GM08714 (cell line): ENCODE results near the gene UQCRH.

Experiments used
- H3K4me3 ChIP-seq: fragments of 200-500 bp; sonication (Bioruptor generic); 2 replicates; pipeline ENCODE4 v1.5.1; 2014; ENCODE audit warnings: mild to moderate bottlenecking, low read length, inconsistent platforms
- ZNF274 ChIP-seq: IDR thresholded peaks from 2 replicates; pipeline ENCODE4 v1.6.1; 2012; ENCODE audit warnings: mild to moderate bottlenecking, low read depth, low read length

UQCRH gene

DNA sequence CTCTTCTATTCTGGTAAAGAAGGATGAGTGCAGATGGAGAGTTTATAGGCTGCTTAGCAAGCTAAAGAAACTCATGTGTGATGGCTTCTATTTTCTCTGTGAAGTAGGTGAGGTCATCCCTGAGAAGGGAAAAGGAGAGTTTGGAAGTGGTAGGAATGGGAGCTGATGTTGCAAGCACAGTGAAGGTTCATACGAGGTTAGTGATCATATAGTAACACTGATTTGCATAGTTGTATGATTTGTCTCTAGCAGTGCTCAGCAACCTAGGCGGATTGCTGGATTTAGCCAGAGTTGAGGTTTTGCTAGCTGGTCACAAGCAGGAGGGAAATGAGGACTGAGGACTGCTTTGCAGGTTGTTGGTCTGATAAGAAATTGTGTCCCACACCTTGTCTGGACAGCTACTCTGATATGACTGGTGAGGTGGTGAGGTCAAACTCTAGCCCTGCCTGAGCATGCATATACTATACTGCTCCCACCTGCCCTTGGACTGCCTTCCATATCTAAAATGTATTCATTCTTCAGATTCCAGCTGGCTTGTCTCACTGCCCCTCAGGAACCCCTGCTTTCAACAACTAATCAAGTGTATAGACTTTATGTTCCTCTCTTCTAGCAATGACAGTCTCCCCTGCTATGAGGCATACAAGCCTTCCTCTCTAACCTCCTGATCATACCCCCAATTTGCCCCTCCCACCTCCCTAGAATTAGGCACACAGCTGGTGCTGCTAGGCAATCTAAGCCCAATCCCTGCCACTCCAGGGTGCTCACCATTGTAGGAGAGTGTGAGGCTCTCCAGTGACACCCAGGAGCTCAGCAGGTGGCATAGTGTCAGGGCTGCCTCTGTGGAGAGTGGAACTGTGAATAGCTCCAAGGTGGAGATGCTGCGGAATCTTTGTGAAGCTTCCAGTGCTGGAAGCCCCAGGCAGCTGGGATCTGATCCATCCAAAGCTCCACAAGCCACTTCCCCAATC is 18.6 kb upstream of the UQCRH start:
- TF ChIP-seq ZNF274 = no peak
- no peak overlapping the region for H3K4me3 ChIP-seq

DNA sequence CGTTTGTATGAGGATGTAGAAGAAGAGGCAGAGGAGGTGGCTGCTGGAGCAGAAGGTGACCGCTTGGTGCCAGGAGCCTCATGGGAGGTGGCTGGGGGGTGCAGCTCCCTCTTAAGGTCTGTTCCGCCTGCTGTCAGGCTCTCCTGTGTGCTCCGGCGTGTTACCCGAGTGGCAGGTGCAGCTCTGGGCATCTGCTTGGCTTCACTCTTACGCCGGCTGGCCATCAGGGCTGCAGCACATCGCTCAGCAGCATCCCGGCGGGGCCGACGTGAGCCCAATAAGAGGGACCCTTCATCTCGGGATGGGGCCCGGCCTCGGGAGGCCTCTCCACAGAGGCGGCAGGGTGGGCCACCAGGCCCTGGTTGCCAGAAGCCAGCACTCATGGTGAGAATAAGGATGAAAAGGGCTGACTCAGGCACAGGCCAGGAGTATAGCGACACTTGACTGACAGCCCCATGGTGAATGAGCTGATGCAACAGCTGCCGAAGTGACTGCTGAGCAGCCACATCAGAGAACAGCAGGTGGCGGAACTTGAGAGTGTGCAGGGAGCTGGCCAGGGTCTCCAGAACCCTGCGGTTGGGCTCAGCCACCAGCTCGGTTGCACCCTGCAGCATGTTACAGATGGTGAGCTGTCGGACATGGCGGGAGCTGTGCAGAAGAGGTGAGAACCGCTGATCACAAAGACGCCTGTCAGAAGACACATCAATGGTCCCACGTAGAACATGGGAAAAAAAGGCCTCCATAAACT is 17.6 kb upstream of the UQCRH start:
- no peak for TF ChIP-seq ZNF274

DNA sequence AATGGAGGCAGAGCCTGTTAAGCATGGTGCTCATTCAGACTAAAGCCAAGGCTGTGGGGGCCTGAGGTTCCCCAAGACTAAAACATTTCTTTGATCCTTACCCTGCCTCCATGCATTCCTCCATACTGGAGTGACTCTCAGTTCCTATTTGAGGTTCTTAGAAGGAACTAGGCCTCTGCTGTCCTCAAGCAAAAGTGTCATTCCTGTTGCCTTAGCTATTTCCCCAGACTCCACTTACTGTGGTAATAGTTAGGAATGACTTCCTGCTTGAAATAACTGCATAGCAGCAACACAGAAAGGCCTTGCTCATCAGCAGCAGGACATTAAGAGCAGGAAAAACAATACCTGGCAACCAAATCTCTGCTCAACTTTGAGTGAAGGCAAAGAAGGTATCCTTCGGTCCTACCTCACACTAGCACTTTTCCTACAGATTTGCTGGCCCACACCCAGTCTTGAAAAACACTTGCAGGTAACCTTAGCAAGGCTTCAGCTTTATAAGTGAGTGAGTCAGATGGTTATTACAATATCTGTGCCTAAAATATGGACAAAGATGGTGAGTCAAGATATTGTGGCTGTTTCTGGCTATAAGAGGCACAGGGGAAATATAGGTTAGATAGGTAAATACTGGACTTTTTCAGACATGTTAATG is 14.9 kb upstream of the UQCRH start:
- TF ChIP-seq ZNF274 = no peak
- no peak overlapping the region for H3K4me3 ChIP-seq

More for the DNA sequence above, 17.6 kb upstream of the UQCRH start:
- H3K4me3 ChIP-seq = no peak overlapping the region

DNA sequence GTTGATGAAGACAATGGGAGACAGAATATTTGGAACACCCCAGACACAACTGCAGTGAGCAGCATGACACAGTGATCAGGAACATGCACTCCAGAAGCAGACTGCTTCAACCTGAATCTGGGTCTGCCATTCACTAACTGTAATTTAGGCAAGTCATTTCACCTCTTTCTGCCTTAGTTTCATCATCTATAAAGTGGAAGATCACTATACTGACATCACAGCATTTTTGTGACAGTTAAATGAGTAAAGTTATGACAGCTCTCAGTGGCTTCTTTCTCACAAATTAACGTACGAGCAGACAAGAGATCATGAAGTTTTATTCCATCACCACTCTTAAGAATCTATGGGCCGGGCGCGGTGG is 14.4 kb upstream of the UQCRH start:
- H3K4me3 ChIP-seq = no peak overlapping the region
- TF ChIP-seq ZNF274 = no peak

DNA sequence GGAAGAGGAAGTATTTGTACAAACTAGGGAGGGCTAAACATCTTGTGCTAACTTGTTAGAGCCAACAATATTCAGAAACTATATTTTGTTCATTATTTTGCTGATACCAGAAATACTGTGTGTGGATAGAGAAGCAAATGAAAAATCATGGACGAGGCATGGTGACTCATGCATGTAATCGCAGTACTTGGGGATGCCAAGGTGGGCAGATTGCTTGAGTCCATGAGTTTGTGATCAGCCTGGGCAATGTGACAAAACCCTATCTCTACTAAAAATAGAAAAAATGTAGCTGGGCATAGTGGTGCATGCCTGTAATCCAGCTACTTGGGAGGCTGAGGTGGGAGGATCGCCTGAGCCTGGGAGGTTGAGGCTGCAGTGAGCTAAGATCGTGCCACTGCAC is 13.5 kb upstream of the UQCRH start:
- TF ChIP-seq ZNF274 = no peak

DNA sequence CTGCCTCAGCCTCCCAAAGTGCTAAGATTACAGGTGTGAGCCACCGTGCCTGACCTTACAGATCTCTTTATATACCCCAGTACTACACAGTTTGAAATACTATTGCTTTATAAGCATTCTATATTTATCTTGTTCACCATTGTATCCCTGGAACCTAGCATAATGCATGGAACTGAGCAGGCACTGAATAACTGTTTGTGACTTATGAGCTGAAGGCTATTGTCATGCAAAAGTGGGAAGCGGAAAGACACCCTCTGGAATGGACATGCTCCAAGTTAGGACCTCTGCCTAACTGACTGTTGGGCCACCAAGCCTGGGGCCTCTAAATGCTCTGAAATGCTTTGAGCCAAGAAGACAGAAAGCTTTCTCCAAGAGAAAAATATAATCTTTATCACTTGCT is 8.2 kb upstream of the UQCRH start:
- H3K4me3 ChIP-seq = no peak overlapping the region
- TF ChIP-seq ZNF274 = no peak

More for the DNA sequence above, 13.5 kb upstream of the UQCRH start:
- no peak overlapping the region for H3K4me3 ChIP-seq

DNA sequence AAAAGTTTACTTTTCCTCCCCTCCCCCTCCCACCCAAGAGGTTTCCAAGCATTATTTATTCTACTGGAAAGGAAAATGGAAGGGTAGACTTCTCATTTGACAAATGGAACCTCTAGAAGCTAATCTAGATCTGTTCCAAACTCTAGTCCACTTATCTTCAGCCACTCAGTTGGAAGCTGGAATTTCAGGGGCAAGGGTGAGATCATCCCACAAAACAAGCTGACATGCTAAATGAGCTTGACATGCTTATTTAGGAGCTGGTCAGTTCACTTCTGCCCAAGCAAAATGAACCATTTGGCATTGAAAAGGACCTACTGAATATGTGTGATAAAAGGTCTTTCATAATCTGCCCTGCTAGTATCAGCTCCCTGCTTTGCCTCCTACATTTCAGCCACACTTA is 5.1 kb upstream of the UQCRH start:
- H3K4me3 ChIP-seq = no peak overlapping the region
- TF ChIP-seq ZNF274 = no peak

DNA sequence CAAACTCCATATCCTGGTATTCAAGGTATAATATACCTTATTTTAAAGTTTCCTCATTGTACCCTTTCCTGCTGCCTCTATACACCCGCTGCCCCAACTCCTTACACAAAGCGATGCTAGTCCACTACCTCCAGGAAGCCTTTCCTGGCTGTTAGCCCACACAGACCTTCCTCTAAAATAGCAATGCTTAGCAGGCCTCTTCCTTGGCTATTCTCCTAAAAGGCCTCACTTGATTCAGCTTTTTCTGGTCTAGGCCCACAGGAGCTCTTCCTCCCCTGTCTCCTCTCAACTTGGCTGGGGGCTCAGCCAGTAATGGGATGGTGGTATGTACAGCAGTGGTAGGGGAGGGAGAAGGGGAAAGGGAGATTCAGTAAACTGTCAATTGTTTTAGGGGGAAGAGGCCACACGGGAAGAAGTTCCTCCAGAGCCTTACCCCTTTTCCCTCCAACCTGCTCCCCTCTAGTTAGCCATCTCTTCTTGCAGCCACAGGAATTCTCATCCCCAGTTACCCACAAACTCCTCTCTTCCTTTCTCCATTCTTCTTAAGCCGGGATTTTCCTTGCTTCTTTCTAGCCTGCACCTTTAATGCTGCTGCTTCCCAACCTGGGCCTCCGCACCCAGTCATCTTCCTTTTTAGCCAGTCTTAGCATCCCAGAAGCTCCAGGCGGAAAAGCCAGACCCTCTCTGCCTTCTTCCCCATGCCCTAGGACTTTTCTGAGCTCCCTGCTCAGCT is 2.7 kb upstream of the UQCRH start:
- no peak for TF ChIP-seq ZNF274
- H3K4me3 ChIP-seq = peak overlapping the region; percentile 79

DNA sequence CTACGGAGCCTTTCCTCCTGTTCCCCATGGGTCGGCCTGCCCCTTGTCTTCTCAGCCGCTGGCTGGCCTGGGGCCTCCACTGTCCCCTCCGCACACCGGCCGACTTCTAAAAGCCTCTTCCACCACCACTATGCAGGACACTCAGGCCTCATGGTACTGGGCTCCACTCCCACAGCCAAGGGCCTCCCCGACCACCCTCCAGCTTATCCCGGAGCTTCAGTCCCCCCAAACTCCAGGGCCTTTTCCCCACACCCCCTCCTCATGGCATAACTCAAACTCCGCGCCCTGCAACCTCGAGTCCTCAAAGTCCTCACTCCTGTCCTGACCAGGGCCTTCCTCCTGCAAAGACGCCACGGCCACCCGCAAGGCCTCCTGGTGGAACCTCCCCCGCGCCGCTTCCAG is 2.1 kb upstream of the UQCRH start:
- H3K4me3 ChIP-seq = peak overlapping the region; percentile 79
- no peak for TF ChIP-seq ZNF274

DNA sequence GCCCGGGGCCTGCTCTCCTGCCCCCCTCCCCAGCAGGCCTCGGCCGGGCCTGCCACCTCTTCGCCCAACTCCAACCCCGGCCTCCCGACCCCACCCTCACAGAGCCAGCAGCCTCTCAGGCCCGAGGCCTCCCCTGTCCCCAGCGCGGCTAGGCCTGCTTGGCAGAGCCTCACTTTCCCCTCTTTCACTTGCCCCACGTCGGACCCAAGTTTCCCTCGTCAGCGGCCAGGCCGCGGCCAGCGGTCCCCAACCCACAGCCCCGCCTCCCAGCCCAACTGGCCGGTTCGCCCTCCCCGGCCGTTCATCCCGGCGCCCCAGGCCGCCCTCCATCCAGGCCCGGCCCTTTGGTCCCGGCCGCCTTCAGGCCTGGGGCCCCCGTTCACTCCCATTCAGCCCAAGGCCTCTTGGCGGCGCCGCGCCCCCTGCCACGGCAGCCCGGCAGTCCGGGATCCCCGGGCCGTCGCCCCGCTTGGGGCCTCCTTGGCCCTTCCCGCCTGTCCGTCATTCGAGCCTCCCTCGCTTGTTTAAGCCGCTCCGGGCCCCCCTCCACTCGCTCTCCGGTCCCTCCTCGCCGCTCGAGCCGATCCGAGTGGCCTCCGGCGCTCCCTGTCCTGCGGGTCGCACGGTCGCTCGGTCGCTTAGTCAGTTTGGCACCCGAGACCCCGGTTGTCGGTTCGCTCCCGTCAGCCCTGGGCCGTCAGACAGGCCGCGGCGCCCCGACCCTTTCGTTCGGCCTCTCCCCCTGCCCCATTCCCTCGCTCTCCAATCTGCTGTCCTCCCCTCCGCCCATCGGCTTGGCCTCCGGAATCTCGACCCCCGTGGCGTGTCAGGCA is 1.5 kb upstream of the UQCRH start:
- H3K4me3 ChIP-seq = peak overlapping the region; percentile 79
- TF ChIP-seq ZNF274 = no peak

DNA sequence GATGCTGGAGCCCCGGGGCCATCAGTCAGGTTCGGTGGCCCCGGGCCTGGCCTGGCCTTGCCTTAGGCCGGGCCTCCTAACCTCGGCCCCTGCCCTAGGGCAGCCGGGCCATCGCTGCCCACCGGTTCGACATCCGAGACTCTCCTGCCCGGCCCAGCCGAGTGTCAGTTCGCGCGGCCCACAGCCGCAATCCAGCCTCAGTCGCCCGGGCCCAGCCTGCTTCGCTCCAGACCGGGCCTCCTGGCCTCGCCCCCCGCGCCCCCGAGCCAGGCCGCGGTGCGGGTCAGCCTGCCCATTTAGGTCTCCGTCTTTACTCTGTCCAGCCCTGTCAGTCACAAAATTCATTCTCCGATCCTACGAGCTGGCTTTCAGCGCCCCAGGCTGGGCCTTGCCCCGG is 859 bp upstream of the UQCRH start:
- H3K4me3 ChIP-seq = peak overlapping the region; percentile 79
- no peak for TF ChIP-seq ZNF274

DNA sequence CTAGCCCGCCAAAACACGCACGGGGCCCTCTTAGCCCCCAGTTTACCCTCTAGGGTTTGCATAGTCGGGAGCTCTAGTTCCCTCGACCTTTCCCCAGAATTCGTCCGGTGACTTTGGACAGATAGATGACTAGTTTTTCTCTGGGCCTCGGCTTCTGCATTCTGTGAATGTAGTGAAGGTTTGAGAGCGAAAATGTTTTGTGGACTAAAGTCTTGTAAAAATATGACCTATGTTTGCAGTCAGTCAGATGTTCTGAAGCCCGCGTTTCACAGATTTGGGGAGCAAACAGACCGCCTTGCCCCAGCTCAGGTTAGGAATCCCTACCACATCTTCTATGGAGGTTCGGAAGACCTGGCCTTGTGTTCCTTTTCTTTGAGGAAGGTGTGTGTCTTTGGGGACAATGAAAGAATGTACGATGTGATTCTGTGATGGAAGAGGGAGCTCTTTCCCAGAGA is 401 bp downstream of the UQCRH start:
- no peak for TF ChIP-seq ZNF274
- H3K4me3 ChIP-seq = peak overlapping the region; percentile 100

DNA sequence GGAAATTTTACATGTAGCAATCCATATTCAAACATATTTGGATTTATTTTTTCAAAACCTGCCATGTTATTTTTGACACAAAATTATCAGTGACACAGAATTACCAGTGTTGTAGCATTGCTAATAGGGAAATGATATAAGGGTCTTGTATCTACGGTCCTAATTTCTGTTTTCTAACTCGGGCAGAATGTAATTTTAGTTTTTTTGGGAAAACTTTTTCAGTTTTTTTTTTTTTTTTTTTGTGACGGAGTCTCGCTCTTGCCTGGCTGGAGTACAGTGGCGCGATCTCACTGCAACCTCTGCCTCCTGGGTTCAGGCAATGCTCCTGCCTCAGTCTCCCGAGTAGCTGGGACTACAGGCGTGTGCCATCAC is 2.6 kb downstream of the UQCRH start:
- H3K4me3 ChIP-seq = no peak overlapping the region; the same call in 1 of the 2 replicates
- TF ChIP-seq ZNF274 = no peak
